GM19372 (cell line): ENCODE results near the gene C6orf58.
"Not testable (repeated sequence)": the region's sequence is repeated elsewhere in the genome, so short reads cannot be mapped to it uniquely, and the experiment has no call there.

ENCODE experiments used
- ATAC-seq: cut with Tn5 transposase; IDR thresholded peaks from one replicate; pipeline ENCODE4 v1.9.1; 2021; ENCODE audit warnings: mild to moderate bottlenecking, low read depth, moderate library complexity; ENCODE audit not compliant: unreplicated experiment

Gene C6orf58

DNA sequence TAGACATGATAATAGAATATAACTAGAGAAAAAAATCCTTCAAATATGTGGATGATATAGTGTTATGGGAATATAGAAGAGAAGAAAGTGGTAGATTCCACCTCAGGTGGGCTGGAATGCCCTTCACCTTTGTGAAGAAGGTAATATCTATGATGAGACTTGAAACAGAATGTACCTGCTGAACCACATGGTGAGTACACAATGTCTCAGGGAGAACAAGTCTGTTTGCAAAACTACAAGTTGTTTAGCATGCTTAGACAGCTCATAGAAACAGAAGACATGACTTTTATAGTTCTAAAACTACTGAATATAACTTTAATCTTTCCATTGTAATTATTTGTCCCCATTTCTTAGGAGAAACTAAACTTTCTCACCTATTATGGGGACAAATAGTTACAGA lies 12.2 kb downstream of the C6orf58 start:
- ATAC-seq, result no peak

DNA sequence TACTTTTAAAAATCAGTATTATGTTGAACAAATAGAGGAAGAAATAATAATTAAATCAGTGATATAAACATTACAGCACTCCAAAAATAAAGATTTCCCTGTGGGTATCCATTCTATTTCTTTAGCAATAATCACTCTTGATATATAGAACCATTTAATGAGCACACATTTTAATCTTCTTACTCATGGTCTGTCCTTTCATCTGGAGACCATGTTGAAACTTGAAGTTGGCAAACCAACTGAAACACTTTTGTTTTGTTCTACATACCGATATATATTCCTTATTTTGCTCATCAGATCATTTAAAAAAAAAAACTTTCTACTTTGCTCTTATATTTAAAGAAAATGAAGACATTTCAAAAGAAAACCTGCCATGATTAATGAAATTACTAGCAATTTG lies 13.4 kb downstream of the C6orf58 start:
- ATAC-seq, result no peak

DNA sequence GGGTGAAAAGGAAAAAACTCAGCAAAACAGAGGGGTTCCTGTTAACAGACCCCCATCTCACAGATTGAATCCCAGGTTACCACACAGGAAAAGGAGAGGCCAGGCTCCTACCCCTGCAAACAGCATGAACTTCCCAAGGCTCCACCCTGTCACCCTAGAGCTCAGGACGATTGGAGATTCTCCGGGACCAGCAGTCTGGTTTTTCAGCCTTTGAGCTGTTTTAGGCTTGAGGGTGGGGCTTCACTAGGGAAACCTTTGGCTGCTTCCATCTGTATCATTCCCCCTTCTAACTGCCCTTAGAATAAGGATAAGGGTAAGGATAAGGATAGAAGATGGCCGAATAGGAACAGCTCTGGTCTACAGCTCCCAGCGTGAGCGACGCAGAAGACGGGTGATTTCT lies 16.0 kb downstream of the C6orf58 start:
- ATAC-seq, result no peak

DNA sequence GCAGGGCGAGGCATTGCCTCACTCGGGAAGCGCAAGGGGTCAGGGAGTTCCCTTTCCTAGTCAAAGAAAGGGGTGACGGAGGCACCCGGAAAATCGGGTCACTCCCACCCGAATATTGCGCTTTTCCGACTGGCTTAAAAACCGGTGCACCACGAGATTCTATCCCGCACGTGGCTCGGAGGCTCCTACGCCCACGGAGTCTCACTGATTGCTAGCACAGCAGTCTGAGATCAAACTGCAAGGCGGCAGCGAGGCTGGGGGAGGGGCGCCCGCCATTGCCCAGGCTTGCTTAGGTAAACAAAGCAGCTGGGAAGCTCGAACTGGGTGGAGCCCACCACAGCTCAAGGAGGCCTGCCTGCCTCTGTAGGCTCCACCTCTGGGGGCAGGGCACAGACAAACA lies 16.5 kb downstream of the C6orf58 start:
- not testable (repeated sequence) for ATAC-seq

DNA sequence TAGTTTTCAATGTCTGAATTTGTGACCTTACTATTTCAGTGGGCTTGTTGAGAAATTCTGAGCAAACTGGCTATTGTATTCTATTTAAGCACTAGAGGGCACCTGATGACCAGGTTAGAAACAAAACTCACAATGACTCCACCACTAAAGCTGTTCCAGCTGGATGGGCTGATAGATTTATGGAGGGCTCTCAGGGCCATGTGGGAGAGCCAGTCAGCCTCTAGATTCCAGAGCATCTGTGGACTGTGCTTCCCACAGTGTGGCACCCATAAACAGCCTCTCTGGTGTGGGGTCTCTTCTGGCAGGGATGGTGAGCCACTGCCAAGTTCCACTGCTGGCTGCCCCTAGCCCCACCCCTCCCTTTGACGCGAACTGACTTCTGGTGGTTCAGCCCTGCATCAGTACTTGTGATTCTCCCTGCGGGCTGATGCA lies 29.2 kb downstream of the C6orf58 start:
- no peak for ATAC-seq

DNA sequence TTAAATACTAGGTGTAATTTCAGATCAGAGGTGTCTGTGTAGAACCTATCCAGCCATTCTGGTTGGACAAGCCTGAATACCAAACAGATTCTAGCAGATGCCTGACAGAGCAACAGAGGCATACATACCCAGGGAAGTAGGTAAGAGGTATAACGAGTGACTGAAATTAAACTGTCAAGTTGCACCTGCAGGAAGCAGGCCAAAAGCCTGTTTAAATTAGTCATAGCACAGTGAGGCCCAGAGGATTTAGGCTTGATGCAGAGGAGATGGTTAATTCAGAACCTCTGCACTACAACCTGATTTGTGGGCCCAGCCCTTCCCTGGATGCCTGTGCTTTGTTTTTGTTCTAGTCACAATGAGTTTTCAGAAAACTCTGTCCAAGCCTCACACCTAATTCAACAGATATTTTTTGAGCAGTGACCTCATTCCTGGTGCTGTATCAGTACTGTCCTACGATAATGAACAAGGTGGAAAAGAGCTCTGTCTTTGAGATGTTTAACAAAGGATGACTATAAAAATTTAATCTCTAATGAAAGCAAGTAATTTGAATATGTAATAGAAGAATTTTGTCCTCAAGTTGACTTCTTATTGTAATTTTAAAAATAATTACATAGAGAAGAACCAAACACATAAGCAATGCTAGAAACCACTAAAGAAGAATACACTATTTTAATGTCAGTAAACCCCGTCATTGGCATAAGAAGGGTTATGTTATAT lies 31.7 kb downstream of the C6orf58 start:
- no peak for ATAC-seq

DNA sequence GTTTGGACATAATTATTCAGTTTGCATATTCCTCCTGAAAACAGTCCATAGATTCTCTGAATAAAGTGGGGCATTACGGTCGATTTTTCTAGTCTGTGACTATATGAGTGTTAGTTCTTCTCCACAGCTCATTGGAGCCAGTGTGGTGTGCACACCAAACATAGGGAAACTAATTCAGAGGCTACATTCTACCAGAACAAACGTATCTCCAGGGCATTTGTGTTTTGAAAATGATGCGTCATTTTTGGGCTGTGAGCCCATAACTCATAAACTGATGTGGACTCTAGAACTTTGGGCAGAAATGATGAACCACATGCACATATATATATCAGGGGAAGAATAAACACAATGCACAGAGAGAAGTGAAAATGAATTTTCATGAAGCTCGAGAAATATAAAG lies 41.8 kb downstream of the C6orf58 start:
- ATAC-seq, result no peak

DNA sequence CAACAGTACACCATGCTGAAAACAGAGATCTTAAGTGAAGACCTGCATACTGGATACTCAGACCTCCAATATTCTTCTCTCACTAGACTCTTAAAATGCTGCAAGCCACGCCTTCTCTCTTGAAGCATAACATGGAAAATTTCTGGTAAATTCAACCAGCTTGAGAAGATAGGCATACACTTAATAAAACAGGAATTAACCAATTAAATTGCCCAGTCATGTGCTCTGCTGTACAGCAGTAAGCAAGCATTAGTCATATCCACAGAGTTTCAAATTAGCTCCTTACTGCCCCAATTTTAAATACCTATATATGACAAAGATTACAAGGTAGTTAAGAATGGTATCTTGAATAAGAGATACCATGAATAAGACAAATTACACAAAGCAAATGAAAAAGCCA lies 53.8 kb downstream of the C6orf58 start:
- ATAC-seq, result no peak

DNA sequence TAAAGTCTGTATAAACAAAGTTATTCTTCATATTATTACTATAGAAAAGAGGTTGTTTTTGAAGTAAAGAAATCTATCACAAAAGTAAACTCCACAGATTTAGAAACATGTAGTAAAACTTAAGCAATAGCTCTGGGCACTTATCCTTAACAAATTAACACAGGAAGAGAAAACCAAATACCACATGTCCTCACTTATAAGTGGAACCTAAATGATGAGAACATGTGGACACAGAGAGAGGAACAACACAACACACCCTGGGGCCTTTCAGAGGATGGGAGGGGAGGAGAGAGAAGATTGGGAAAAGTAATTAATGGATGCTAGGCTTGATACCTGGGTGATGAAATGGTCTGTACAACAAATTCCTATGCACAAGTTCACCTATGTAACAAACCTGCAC lies 57.2 kb downstream of the C6orf58 start:
- no peak for ATAC-seq

DNA sequence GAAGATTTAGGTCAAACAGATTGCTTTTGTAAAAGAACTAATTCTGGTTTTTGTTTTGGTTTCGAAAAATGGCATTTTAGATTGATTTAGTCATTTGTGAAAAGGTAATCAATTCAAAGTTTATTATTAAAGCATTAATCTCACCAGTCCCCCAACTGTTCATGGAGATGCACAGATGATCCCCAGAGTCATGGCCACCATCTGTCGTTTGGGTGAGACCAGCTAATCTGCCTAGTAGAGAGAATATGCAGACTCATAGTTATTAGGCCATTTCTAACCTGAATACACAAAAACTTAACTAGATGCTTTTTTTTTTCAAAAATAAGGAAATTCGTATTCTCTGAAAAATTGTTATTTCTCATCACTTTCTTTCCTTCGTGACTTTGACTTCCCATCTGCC lies 58.1 kb downstream of the C6orf58 start:
- ATAC-seq, result no peak

DNA sequence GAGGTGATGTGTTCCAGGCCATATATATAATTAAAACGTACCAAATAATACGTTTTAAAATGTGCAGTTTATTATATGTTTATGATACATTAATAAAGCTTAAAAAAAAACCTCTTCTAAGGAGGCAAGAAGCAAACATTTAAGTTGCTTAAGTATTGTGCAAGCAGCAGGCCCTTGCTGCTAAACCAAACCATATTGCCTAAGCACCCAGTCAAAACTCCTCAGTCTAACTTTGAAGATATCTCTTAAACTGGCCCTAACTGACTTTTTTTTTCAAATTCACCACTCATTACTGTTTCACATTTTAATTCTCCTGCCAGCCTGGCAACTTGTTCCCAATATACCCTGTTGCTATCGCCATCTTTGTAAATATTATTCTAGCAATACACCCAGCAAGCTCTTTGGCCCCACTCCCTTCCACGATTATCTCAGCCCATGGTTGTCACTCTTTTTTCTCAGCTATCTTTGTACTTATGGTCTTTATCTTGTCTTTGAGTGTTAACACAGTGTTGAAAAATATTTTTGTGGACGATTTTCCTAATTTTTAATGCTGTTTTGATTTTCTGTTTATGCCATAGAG lies 60.9 kb downstream of the C6orf58 start:
- no peak for ATAC-seq
